LNCaP clone FGC (cell line): ENCODE measurements around the gene ANAPC10.

Experiments
- DNase-seq: peaks from one replicate; pipeline ENCODE4 v3.0.0-alpha.2; 2011; ENCODE audit warnings: low read depth
- H3K4me3 ChIP-seq: 2 replicates; pipeline ENCODE4 v1.5.1; 2011; ENCODE audit warnings: mild to moderate bottlenecking, low read depth, low read length, control low read depth
- CTCF ChIP-seq: IDR thresholded peaks from 2 replicates; pipeline ENCODE4 v1.5.1; 2012; ENCODE audit warnings: mild to moderate bottlenecking; ENCODE audit not compliant: control insufficient read depth, insufficient read depth; ENCODE audit errors: extremely low read depth

Gene ANAPC10

GRCh38 chr4:145042601-145043285 lies 55.3 kb downstream of the ANAPC10 start:
- no peak for DNase-seq
- no peak for TF ChIP-seq CTCF
- H3K4me3 ChIP-seq: no peak overlapping the region

- no peak overlapping the region for H3K4me3 ChIP-seq
- TF ChIP-seq CTCF: no peak
- DNase-seq: no peak
These were observed 56.6 kb downstream of the ANAPC10 start for GRCh38 chr4:145041378-145041777.

- no peak for TF ChIP-seq CTCF
- H3K4me3 ChIP-seq: no peak overlapping the region
These were observed 62.4 kb downstream of the ANAPC10 start for GRCh38 chr4:145035494-145036136.

GRCh38 chr4:145034727-145035211 lies 63.2 kb downstream of the ANAPC10 start:
- TF ChIP-seq CTCF: no peak
- no peak for DNase-seq
- no peak overlapping the region for H3K4me3 ChIP-seq

More at GRCh38 chr4:145035494-145036136, 62.4 kb downstream of the ANAPC10 start:
- DNase-seq: no peak

- no peak overlapping the region for H3K4me3 ChIP-seq
These were observed 78.7 kb downstream of the ANAPC10 start for GRCh38 chr4:145019346-145019745.

GRCh38 chr4:145014365-145014764 lies 83.6 kb downstream of the ANAPC10 start:
- no peak for TF ChIP-seq CTCF
- DNase-seq: no peak

More at GRCh38 chr4:145019346-145019745, 78.7 kb downstream of the ANAPC10 start:
- TF ChIP-seq CTCF: no peak
- DNase-seq: no peak

More at GRCh38 chr4:145014365-145014764, 83.6 kb downstream of the ANAPC10 start:
- no peak overlapping the region for H3K4me3 ChIP-seq
